Measurements from ENCODE around the gene TGM3.

The TGM3 gene

GRCh38 chr20:2311329-2311728 lies 15.5 kb downstream of the TGM3 start:
- no peak for DNase-seq (ENCODE audit: low spot score)

GRCh38 chr20:2312876-2313275 lies 17.1 kb downstream of the TGM3 start:
- DNase-seq (ENCODE audit: low spot score) = no peak

GRCh38 chr20:2313316-2313715 lies 17.5 kb downstream of the TGM3 start:
- DNase-seq (ENCODE audit: low spot score) = no peak

- DNase-seq (ENCODE audit: low spot score) = no peak
These were observed 19.1 kb downstream of the TGM3 start for GRCh38 chr20:2314759-2315439.

DNA sequence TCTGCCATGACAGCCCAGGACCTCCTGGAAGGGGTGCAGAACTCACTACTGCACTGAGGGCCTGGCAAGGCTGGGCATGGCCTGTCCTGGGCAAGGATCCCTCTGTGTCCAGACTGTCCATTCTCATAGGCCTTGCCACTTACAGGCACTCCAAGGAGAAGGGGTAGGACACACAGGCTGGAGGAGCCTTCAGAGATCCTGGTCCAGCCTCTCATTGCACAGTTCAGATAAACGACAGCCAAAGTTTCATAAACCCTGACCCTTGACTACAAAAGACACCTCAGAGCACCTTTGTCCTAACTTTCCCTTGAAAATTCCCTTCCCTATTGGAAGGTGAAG lies 19.6 kb downstream of the TGM3 start:
- DNase-seq (ENCODE audit: low spot score) = no peak

GRCh38 chr20:2316847-2317495 lies 21.2 kb downstream of the TGM3 start:
- DNase-seq (ENCODE audit: low spot score) = no peak

DNA sequence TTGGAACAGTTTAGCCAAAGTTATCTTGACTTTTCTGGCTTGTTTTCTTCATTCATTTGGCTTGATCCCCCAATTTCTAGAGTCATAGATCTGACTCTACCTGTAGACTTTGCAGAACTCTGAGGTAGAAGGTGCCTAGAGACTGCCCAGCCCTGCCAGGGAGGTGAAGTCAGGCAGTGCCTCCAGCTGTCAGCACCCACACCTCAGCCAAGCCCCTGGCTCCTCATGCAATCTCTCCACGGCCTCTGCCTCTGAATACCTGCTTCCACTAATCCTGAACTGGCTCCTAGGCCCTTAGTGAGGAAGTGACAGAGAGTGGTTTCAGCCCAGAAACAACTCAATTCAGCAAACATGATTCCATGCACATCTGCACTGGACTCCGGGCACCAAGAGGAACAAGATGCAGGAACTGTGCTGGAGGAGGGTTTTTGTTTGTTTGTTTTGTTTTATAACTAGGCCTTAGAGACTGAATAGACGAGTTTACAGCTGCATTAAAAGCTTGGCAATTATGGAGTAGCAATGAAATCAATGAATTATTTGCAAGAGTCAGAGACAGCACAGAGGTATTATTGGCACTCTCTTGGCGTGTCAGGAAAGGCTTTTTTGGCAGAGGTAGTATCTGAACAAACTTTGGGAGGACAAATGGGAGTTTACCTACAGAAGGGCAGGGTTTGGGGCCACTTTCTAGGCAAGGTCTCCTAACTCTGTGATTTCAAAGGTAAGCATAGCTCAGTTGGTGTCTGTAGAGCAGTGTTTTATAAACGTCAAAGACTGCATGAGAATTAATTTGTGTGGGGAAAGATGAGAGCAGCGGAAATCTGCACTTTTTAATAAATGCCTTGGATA lies 25.2 kb downstream of the TGM3 start:
- DNase-seq (ENCODE audit: low spot score) = no peak

GRCh38 chr20:2323051-2323450 lies 27.2 kb downstream of the TGM3 start:
- no peak for DNase-seq (ENCODE audit: low spot score)

DNA sequence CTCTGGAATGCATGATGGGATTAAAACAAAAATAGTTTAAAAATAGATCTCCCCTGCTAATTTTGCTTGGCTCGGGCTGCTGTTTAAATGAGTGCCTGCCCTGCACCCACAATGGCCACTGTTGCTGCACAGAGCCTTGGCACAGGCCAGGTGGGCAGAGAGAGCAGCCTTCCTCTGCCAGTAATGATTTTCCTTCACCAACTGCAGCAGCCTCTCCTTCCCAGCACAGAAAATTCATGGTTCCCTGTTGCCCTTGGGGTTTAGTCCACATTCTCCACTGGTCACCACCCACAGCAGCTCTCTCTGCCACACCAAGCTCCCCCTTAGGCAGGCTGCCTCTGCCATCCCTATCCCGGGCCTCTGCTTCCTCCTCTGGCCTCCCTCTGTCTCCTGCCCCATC lies 30.2 kb downstream of the TGM3 start:
- no peak for DNase-seq (ENCODE audit: low spot score)

DNA sequence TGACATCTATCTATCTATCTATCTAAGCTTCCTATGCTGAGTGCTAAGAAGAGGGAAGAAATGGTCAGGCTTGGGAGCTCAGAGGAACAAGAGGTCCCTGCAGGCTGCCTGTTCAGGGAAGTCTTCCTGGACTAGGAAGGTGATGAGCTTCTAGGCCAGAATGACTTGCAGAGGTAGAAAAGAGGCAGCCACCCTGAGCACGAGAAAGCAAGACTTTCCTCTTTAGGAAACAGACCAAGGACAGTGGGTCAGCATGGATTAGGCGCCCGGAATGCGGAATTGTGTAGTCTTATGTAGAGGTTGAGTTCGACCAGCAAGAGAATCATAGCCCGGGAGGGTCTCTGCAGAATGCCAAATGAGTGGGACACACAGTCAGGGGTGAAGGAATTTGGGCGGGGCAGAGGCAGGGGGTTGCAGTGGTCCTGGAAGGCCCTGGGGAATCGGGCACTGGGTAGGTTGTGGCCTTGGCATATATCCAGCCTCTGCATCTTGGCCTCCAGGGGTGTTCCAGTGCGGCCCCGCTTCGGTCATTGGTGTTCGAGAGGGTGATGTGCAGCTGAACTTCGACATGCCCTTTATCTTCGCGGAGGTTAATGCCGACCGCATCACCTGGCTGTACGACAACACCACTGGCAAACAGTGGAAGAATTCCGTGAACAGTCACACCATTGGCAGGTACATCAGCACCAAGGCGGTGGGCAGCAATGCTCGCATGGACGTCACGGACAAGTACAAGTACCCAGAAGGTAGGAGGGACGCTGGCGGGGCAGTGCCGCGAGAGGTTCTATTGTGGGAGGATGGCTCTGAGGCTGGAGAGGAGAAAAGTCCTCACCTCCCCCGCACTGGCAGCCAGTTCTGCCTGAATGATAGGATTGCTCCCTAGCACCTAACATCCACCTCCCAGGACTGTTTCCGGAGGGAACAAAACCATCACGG lies 32.1 kb downstream of the TGM3 start:
- DNase-seq (ENCODE audit: low spot score) = no peak

GRCh38 chr20:2329286-2329685 lies 33.5 kb downstream of the TGM3 start:
- DNase-seq (ENCODE audit: low spot score) = no peak

GRCh38 chr20:2330090-2330695 lies 34.4 kb downstream of the TGM3 start:
- DNase-seq (ENCODE audit: low spot score) = no peak

- DNase-seq (ENCODE audit: low spot score) = no peak
These were observed 35.3 kb downstream of the TGM3 start for GRCh38 chr20:2331106-2331505.

GRCh38 chr20:2331901-2332565 lies 36.2 kb downstream of the TGM3 start:
- DNase-seq (ENCODE audit: low spot score) = no peak

DNA sequence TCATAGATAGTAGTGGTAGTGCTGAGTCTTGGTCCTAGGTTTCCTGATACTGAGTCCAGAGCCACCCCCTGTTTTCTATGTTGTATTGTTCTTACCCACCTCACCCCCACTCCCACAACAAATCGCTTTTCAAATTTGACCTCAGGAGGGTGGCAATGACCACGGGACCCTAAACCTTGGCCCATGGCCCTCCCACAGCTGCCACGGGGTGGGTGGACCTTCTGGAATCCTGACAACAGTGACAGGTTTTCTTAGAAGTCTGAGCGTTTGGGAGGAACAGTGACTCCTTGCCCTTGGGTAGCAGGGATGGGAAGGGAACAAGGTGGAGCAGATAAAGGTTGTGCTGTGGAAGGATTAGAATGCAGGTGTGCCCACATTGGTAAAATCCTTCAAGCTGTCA lies 36.9 kb downstream of the TGM3 start:
- DNase-seq (ENCODE audit: low spot score) = no peak

- DNase-seq (ENCODE audit: low spot score) = no peak
These were observed 38.0 kb downstream of the TGM3 start for GRCh38 chr20:2333821-2334220.

- no peak for DNase-seq (ENCODE audit: low spot score)
These were observed 39.5 kb downstream of the TGM3 start for GRCh38 chr20:2335096-2335870.

GRCh38 chr20:2336471-2336870 lies 40.7 kb downstream of the TGM3 start:
- DNase-seq (ENCODE audit: low spot score) = no peak

GRCh38 chr20:2337142-2337541 lies 41.3 kb downstream of the TGM3 start:
- DNase-seq (ENCODE audit: low spot score) = no peak

DNA sequence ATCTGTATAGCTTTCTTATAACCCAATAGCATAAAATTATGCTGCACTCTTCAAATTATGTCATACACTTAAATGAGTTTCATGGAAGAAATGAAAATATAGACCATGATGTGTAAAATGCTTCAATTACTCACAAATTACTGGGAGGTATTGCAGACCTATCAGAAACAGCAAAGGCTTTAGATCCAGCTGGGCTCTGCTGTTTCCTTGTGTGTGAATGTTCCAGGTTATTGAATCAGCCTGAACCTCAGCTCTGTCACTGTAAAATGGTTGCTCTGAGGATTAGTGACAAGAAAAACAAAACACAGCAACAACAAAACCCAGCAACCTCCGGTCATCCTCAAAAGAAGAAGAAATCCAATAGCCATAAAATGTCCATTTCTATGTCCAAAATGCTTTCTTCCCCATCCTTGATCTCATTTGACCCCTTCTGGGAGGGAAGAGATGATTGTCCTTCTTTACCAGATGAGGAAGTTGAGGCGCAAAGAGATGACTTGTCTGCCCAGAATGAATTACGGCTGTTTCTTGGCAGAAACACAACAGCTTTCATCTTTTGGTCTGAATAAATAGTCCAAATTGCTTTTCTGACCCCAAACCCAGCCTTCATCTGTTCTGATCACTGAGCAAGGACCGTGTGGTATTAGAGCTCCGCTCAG lies 42.7 kb downstream of the TGM3 start:
- no peak for DNase-seq (ENCODE audit: low spot score)
